Measurements from ENCODE around the gene VSNL1. TPM values are rescaled to one million over a fixed set of nuclear protein-coding genes. Genes with fewer than 3 reads are reported as not detected.

The VSNL1 gene
- polyA plus RNA-seq, 1 experiment, result 0.86 TPM

- CTCF ChIA-PET, result interaction anchor here (0.6 kb wide), 1 partner anchor 25 kb away, joined by 3 read pairs; the partner anchor contains the start of gene VSNL1
- POLR2A ChIA-PET, result no interaction called here
- no peaks in the 10 kb centered on the region for H3K27me3 ChIP-seq (ENCODE audit: control insufficient read depth, insufficient read depth, low read length)
- no peaks in the 10 kb centered on the region for H3K9me3 ChIP-seq (ENCODE audit: control insufficient read depth, insufficient read depth, low read length)
- H3K27ac ChIP-seq (ENCODE audit: low read depth, low read length), result no peak overlapping the region
- H3K4me3 ChIP-seq (ENCODE audit: low read depth, low read length), result no peak overlapping the region
- DNase-seq (ENCODE audit: low read depth, low spot score), result no peak
- TF ChIP-seq, protein P1, sequence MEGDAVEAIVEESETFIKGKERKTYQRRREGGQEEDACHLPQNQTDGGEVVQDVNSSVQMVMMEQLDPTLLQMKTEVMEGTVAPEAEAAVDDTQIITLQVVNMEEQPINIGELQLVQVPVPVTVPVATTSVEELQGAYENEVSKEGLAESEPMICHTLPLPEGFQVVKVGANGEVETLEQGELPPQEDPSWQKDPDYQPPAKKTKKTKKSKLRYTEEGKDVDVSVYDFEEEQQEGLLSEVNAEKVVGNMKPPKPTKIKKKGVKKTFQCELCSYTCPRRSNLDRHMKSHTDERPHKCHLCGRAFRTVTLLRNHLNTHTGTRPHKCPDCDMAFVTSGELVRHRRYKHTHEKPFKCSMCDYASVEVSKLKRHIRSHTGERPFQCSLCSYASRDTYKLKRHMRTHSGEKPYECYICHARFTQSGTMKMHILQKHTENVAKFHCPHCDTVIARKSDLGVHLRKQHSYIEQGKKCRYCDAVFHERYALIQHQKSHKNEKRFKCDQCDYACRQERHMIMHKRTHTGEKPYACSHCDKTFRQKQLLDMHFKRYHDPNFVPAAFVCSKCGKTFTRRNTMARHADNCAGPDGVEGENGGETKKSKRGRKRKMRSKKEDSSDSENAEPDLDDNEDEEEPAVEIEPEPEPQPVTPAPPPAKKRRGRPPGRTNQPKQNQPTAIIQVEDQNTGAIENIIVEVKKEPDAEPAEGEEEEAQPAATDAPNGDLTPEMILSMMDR (IDR thresholded peaks at IDR 0.05; ENCODE audit: low read depth, low read length), result no peak
Observed at GRCh38 chr2:17515652-17516051, 24.8 kb upstream of the VSNL1 start.

DNA sequence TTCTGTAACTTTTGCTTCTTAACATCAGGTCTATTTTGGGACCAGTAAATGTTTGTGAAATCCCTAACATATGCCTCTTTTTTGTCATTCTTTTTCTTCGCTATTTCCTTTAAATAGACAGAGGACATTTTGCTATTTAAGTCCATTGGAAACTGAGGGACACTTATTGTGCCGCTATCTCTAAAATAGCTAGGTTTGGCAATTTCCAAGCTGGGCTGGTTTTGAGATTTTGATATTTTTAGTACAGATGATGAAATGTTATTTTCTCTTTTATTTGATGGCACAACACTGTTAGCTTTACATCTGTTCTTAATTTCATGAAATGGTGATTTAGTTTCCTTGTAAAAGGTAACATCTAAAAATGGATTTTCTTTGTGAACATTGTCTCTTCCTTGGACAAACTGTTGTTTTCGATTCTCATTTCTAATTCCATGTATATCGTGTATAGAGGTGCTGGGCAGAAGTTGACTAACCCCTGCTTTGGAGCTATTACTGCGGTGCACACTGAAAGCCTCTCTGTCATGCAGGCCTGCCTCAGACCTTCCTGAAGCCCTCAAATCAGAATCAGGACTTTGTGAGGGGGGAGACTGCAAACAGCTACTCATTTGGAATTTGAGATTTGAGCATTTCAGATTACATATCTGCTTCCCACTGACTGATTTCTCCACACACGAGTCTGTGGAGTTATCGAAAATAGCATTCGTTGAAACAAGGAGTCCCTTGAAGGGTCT, 22.9 kb upstream of the VSNL1 start:
- ChIA-PET POLR2A (no interaction called here), CTCF (interaction anchor here (0.8 to 1.0 kb wide), 4 partner anchors 47 to 202 kb away, joined by 3 to 6 read pairs (median 4); no protein-coding TSS in a partner anchor)
- no peak for DNase-seq (ENCODE audit: low read depth, low spot score)
- peak overlapping the region; percentile 62 for H3K4me3 ChIP-seq (ENCODE audit: low read depth, low read length)
- TF ChIP-seq, protein P1 (IDR thresholded peaks at IDR 0.05; ENCODE audit: low read depth, low read length), result no peak
- H3K9me3 ChIP-seq (ENCODE audit: control insufficient read depth, insufficient read depth, low read length), result no peaks in the 10 kb centered on the region
- no peak overlapping the region for H3K27ac ChIP-seq (ENCODE audit: low read depth, low read length)
- H3K27me3 ChIP-seq (ENCODE audit: control insufficient read depth, insufficient read depth, low read length), result no peaks in the 10 kb centered on the region

- no peaks in the 10 kb centered on the region for H3K9me3 ChIP-seq (ENCODE audit: control insufficient read depth, insufficient read depth, low read length)
- CTCF ChIA-PET, result interaction anchor here (0.8 to 1.0 kb wide), 4 partner anchors 48 to 201 kb away, joined by 3 to 6 read pairs (median 4); no protein-coding TSS in a partner anchor
- no peaks in the 10 kb centered on the region for H3K27me3 ChIP-seq (ENCODE audit: control insufficient read depth, insufficient read depth, low read length)
- POLR2A ChIA-PET, result no interaction called here
- no peak within 1 kb of the TSS for H3K27ac ChIP-seq (ENCODE audit: low read depth, low read length)
- peak within 1 kb of the TSS; percentile 62 for H3K4me3 ChIP-seq (ENCODE audit: low read depth, low read length)
- DNase-seq (ENCODE audit: low read depth, low spot score), result peak; percentile 43
- TF ChIP-seq, protein P1 (IDR thresholded peaks at IDR 0.05; ENCODE audit: low read depth, low read length), result no peak
Observed at GRCh38 chr2:17518212-17519154, 22.0 kb upstream of the VSNL1 start, which contains the start of gene RAD51AP2. Gene RAD51AP2, minus strand, starts transcription at chr2:17518440. Its CDS starts 25 bp downstream, at chr2:17518415.

DNA sequence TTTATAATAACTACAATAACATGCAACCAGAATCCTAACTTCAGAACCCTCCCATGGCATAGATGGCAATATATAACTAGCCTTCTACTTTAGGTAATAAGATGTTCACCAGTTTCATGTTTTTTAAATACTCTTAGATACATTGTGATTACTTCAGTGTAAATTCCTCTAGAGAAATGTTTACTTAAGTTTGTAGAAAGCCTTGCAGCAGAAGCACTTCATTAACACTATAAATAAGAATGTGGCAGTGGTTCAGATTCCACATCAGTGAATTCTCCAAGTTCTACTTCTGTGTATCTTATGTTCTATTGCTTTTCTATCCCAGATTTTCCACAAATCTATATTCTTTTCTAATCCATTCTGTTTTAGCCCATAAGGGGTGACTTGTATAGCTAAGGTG, 21.0 kb upstream of the VSNL1 start:
- POLR2A ChIA-PET, result no interaction called here
- Histone ChIP-seq H3K4me3 (ENCODE audit: low read depth, low read length) (no peak overlapping the region), H3K27ac (ENCODE audit: low read depth, low read length) (no peak overlapping the region), H3K27me3 (ENCODE audit: control insufficient read depth, insufficient read depth, low read length) (no peaks in the 10 kb centered on the region), H3K9me3 (ENCODE audit: control insufficient read depth, insufficient read depth, low read length) (no peaks in the 10 kb centered on the region)
- CTCF ChIA-PET, result no interaction called here
- TF ChIP-seq, protein P1 (IDR thresholded peaks at IDR 0.05; ENCODE audit: low read depth, low read length), result no peak
- DNase-seq (ENCODE audit: low read depth, low spot score), result no peak

Measured in AG04450 (cell line).